ENCODE data around the gene NIPAL4.

The NIPAL4 gene

GRCh38 chr5:157455057-157455456, 5.0 kb upstream of the NIPAL4 start:
- H3K27ac ChIP-seq = no peak overlapping the region
- TF ChIP-seq ZFX (IDR thresholded peaks at IDR 0.05) (no peak), CTCF (conservative IDR thresholded peaks at IDR 0.05) (no peak)

GRCh38 chr5:157456301-157456700, 3.7 kb upstream of the NIPAL4 start:
- no peak overlapping the region for H3K27ac ChIP-seq
- TF ChIP-seq CTCF (conservative IDR thresholded peaks at IDR 0.05) = no peak
- TF ChIP-seq ZFX (IDR thresholded peaks at IDR 0.05) = no peak

- TF ChIP-seq CTCF (conservative IDR thresholded peaks at IDR 0.05) (no peak), ZFX (IDR thresholded peaks at IDR 0.05) (no peak)
- H3K27ac ChIP-seq = no peak overlapping the region
Observed at GRCh38 chr5:157457391-157457790, 2.6 kb upstream of the NIPAL4 start.

GRCh38 chr5:157458835-157459234, 1.2 kb upstream of the NIPAL4 start:
- no peak for TF ChIP-seq ZFX (IDR thresholded peaks at IDR 0.05)
- no peak for TF ChIP-seq CTCF (conservative IDR thresholded peaks at IDR 0.05)
- H3K27ac ChIP-seq = no peak overlapping the region

GRCh38 chr5:157460921-157461792, 1.1 kb downstream of the NIPAL4 start:
- H3K27ac ChIP-seq = no peak overlapping the region

GRCh38 chr5:157463081-157463480, 3.1 kb downstream of the NIPAL4 start:
- no peak overlapping the region for H3K27ac ChIP-seq
- TF ChIP-seq CTCF (conservative IDR thresholded peaks at IDR 0.05) = no peak
- TF ChIP-seq ZFX (IDR thresholded peaks at IDR 0.05) = no peak

More at GRCh38 chr5:157460921-157461792, 1.1 kb downstream of the NIPAL4 start:
- TF ChIP-seq CTCF (conservative IDR thresholded peaks at IDR 0.05) (no peak), ZFX (IDR thresholded peaks at IDR 0.05) (no peak)

GRCh38 chr5:157463621-157464518, 3.9 kb downstream of the NIPAL4 start:
- TF ChIP-seq CTCF (conservative IDR thresholded peaks at IDR 0.05) = no peak
- TF ChIP-seq ZFX (IDR thresholded peaks at IDR 0.05) = no peak
- no peak overlapping the region for H3K27ac ChIP-seq
